H54 (cell line): ENCODE results near the gene RNF212.

Source experiments
- DNase-seq: peaks from one replicate; pipeline ENCODE4 v3.0.0; 2011; ENCODE audit warnings: low spot score, mixed read lengths; ENCODE audit not compliant: insufficient read length
- FAIRE-seq: peaks from 3 replicates; lab custom pipeline; 2011; peaks lifted over from hg19 to GRCh38; lab: Jason Lieb, UNC
- POLR2A ChIP-seq: IDR thresholded peaks from 2 replicates; pipeline ENCODE4 v1.6.1; 2011; ENCODE audit warnings: low read depth, mild to moderate bottlenecking, low read length

RNF212 gene

DNA sequence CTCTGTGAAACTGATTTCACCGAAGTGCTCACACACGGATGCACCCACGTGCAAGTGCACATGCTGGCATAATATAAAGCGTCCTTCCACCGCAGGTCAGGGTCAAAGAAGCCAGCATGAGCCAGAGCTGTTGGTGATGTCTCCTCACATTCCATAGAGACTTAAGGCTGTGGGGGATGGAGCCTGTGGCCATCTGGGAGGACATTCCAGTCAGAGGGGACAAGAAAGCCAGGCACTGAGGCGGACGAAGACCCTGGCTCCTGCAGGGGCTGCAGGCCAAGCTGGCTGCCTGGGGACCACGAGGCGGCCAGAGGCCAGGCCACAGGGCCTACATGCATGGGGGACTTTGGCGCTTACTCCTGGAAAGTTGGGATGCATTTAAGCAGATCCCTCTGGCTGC lies 7.7 kb downstream of the RNF212 start:
- no peak for TF ChIP-seq POLR2A
- FAIRE-seq (no peak), DNase-seq (no peak)

DNA sequence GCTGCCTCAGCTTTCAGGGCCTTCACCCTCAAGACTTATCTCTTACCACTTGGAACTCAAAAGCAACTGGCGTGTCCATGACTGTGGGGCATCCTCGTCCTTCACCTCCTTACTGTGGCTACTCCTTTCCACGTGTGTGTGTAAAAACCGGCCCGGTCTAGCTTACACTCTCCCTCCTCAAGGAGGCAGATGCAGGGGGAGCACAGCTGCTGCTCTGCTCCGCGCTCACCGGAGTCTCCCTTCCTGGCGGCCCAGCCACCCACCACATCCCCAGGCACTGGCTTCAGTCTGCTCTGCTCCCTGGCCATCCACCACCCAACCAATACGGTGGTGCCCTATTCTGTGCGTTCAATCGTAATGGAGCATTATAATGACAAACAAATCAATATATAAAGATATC lies 8.3 kb downstream of the RNF212 start:
- TF ChIP-seq POLR2A: no peak
- FAIRE-seq (no peak), DNase-seq (no peak)

DNA sequence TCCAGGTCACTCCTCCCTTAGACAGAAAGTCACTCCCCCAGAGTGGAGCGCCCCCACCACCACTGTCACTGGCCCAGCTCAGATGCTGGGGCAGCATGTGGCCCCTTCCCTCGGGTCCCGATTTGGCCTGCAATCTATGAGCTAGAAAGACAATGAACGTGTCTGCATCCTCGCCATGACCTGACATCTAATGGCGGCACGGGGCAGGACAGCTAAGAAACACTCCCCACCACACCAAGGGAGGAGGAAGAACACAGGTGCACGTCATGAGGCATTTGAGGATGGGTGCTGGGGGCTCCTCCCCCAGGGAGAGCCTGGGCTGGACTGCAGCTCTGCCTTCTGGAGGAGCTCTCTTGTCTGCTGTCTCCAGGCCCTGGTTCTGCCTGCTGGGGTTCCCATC lies 8.7 kb downstream of the RNF212 start:
- FAIRE-seq: no peak
- DNase-seq: no peak
- no peak for TF ChIP-seq POLR2A

DNA sequence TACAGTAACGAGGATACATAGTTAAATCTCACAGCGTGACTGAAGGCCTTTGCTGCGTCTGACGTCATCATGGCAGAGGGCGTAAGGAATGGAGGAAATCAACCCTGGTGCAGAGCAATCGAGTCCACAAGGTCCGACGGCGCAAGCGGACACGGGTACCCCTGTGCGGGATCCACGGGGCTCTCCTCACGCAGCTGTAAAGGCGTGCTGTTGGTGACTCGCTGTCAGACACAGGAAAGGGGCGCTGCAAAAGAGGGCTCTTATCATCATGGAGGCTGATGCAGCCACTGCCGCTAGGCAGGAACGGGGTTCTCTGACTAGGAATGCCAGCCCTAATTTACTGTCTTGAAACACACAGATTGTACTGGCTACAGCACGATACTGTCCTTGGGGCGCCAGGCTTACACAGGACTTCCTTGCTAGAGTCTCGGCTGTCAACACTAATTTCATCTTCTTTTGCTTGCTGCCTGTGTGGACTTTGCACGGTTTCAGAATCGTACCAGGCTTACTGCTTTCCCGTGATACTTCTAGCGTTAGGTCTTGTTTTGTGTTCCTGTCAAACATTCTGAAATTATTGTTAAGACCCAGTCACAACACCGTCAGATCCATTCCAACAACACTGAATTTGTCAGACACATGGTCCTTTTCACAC lies 13.6 kb downstream of the RNF212 start:
- FAIRE-seq (no peak), DNase-seq (no peak)
- TF ChIP-seq POLR2A: no peak

DNA sequence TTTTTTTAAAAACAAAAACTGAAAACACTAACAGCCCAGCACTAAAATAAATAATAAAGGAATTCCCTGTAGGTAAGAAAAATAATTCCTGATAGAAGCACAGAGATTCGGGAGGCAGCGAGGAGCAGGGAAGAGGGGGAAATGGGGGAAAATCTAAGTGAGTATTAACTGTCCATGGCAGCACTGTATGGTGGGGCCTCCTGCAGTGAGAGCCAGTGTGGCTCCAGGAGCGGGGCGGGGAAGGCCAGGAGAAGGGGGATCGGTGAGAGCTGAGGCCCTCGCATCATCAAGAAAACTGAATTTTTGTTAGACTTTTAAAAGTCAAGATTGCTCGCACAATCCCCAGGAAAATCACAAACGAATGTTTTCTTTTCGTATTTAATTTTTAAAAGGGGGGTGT lies 14.1 kb downstream of the RNF212 start:
- FAIRE-seq (no peak), DNase-seq (no peak)
- no peak for TF ChIP-seq POLR2A

DNA sequence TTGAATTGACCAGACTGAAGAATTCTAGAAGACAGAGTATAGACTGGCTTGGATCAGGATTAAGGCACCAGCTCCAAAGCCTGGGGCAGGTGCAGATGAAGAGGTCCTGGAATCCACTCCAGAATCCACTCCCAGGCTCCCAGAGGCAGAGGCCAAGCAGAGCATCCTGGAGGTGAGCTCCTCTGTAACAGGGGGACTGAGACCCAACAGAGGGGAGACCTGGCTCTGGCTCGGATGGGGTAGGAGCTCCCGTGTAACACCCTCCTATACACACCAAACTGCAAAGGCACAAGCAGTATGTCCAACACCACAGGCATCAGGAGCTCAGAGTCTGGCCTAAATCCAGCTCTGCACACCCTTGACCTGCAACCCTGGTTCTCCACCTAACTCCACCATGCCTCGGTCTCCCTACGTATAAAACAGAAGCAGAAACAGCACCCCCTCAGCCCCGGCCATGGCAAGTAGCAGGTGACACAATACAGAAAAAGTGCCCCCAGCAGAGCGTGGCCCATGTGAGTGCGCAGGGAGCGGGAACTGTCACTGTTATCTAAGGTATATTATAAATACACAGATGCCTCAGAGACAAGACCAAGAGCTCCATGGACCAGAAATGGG lies 14.9 kb downstream of the RNF212 start:
- FAIRE-seq (no peak), DNase-seq (no peak)
- no peak for TF ChIP-seq POLR2A

DNA sequence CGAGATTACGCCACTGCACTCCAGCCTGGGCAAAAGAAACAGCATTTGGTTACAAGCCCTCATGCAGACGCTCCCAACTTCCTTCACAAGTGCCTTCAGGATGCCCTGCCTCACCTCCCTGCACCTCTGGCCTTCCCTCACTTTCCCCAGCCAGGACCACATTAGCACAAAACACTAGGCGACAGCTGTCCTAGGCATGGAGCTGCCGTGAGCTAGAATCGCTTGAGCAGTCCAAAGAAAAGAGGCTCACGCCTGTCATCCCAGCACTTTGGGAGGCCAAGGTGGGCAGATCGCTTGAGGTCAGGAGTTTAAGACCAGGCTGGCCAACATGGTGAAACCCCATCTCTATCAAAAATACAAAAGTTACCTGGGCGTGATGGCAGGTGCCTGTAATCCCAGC lies 15.8 kb downstream of the RNF212 start:
- FAIRE-seq: no peak
- no peak for TF ChIP-seq POLR2A
- DNase-seq: no peak

DNA sequence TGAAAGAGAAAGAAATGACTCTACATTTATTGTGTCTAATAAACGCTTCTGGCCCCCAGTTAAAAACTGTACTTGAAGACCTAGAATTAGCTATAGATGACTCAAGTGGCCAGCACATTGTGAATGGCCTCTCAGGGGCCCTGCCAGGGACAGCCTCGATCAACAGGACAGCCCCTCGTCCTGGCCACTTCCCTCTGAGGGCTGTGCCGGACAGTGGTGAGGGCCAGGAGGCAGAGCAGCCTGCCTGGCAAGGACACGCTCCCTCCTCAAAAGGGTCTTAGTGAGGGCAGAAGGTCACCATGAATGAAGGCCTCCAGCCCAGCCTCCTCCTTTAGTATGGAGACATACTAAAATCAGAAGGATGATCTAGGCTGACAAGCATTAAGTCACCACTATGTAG lies 16.5 kb downstream of the RNF212 start:
- no peak for TF ChIP-seq POLR2A
- DNase-seq: no peak
- FAIRE-seq: no peak

DNA sequence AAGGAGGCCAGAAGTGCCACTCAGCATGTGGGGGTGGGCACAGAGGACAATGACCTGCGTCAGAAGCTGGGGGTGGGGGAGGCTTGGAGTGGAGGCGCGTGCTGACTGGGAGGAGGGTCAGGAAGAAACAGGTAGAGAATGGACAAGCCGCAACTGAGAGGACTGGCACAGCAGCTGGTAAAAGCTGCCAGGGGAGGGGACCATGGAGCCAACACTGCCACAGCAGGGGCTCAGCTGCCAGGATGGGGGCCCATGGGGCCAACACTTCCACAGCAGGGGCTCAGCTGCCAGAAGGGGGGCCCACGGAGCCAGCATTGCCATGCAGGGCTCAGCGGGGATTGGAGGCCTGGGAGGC lies 19.1 kb downstream of the RNF212 start:
- FAIRE-seq (no peak), DNase-seq (no peak)
- TF ChIP-seq POLR2A: no peak

DNA sequence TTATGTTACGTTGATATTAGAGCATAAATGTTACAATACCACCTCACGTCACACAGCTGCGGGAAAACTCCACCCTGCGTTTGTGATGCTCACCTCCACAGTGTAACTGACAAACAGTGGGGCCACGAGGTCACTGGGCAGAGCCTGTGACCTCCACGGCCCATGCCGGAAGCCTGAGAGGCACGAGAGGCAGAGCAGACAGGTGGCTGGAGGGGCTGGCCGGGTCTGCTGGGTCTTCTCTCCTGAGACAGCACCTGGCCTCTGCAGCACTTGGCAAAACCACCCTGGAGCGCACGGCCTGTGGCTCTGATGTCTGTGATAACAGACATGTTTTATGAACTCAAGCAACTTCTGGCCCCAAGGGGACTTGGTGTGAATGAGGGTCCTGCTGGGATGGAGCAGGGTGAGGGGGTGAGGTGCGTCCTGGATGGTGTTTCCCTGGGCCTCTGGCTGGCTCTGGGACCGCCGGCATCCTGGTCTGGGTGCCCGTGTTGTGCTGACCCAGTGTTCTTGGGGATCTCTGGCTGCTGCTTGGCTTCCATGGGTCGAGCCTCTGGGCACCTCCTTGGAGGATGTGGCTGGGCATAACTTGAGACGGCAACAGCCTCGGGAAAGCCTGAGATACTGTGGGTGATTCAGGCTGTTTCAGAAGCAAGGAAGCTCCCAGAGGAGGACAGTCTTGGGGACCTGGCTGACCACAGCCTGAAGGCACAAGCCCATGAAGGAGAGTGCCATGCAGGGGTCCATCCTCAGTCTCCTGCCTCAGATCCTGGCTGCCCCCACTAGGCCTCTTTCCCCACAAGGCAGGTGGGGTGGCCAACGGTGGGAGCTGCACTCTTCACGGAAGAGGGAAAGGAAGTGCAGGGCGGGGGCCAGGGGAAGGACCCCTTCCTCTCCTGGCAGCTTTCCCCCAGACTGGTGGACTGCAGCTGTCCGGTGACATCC lies 19.7 kb downstream of the RNF212 start:
- no peak for TF ChIP-seq POLR2A
- no peak for DNase-seq
- FAIRE-seq: no peak

DNA sequence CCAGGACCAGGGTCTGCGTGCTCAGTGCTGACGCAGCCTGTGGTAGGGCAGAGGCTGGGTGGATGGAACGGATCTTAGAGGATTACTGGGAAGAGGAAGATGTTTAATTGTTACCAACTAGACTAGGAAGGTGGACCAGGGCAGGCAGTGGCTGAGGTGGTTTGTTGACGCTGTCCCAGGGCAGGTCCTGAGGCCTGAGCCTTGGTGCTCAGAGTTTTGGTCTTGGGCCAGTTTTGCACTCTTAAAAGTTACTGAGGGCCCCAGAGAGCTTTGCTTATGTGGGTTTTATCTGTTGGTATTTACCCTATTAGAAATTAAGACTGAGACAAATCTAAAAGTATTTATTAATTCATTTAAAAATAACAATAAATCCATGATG lies 20.4 kb downstream of the RNF212 start:
- FAIRE-seq (no peak), DNase-seq (no peak)
- no peak for TF ChIP-seq POLR2A

DNA sequence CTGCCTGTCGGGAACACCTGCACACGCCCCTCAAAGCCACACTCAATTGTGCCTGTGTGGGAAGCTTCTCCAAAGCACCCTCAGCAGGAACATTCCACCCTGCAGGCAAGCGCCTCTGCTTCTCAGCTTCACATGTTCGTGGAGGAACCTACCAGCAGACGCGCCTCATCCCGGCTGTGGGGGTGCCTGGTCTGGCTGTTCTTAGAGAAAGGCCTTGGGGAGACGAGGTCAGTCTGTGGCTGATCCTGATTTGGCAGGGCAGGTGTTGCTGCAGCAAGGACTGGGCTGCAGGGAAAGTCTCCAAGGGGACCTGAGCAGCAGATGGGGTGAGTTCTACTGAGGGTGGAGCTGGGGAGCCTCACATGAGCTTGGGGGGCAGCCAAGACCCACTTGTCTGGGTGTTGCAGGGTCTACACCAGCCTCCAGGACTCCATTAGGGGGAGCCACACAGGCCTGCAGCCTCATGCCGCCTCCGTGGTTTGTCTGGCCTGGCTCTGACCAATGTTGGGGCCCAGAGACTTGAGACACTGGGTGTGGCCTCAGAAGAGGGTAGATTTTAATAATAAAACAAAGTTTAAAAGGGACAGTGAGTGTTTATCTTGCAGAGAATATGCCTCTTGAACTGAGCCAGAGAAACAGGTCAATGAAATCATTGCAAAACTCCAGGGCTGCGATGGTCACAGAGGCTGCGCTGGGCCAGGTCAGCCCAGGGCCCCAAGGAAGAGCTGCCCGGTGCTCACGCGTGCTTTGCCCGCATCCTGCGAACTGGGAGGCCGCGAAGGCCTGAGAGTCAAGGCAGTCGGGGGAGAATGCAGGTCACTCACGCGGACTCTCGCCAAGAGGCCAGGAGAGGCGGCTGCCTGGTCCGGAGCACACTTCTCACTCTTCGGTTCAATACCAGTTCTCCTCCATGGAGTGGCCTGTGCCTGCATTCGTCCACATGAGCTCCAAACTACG lies 21.1 kb downstream of the RNF212 start:
- FAIRE-seq: no peak
- TF ChIP-seq POLR2A: no peak
- no peak for DNase-seq

DNA sequence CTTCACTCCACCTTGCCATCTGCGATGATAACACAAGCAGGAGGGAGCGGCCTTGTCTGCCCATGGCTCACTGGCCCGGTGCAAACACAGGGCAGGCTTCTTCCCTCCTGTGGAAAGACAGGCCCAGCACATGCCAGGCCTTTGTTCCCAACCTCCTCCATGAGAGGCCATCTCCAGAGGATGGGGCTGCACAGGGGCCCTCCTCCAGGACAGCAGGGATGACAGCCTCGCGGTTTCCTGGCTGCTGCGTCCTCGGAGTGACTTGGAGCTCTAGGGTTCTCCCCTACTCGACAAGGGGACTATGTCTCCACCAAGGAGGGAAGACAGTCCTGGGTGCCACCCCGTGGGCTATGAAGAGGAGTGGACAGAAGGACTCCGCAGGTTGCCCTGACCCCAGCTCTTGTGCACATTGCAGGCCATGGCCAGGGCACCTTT lies 21.8 kb downstream of the RNF212 start:
- TF ChIP-seq POLR2A: no peak
- DNase-seq (no peak), FAIRE-seq (no peak)
